CD4-positive, alpha-beta memory T cell (primary cell): ENCODE measurements around the gene GNAI3. TPM values are rescaled to one million over a fixed set of nuclear protein-coding genes. Genes with fewer than 3 reads are reported as not detected.

Experiments
- CTCF ChIA-PET: fragments of 350-600 bp; sonication (Branson Sonifier 250); formaldehyde crosslinking; loops from one replicate; lab custom pipeline; 2021; ENCODE audit warnings: inconsistent platforms; ENCODE audit not compliant: partially characterized antibody; lab: Charles Lee
- POLR2A ChIA-PET: fragments of 350-600 bp; sonication (Branson Sonifier 250); formaldehyde crosslinking; loops from one replicate; lab custom pipeline; 2021; ENCODE audit not compliant: partially characterized antibody; lab: Charles Lee
- DNase-seq, 5 donors: peaks; one replicate each; pipeline versions ENCODE4 v3.0.0 to v3.0.0-alpha.2; 2020 to 2022; ENCODE audit warnings: mixed read lengths in 1 of 5
- H3K27ac ChIP-seq: one replicate; pipeline ENCODE4 v1.7.0; 2013; ENCODE audit warnings: low read depth, low read length
- H3K27me3 ChIP-seq: 2 replicates; pipeline ENCODE4 v1.7.0; 2013; ENCODE audit warnings: mild to moderate bottlenecking, low read length, moderate library complexity; ENCODE audit not compliant: insufficient read depth
- H3K36me3 ChIP-seq: 2 replicates; pipeline ENCODE4 v1.7.0; 2013; ENCODE audit warnings: mild to moderate bottlenecking, low read length, moderate library complexity; ENCODE audit not compliant: insufficient read depth
- H3K4me1 ChIP-seq: 2 replicates; pipeline ENCODE4 v1.7.0; 2013; ENCODE audit warnings: mild to moderate bottlenecking, low read length, moderate library complexity; ENCODE audit not compliant: insufficient read depth
- H3K4me3 ChIP-seq, 2 donors: one replicate each; pipeline ENCODE4 v1.7.0; 2013; ENCODE audit warnings: low read length in 2 of 2, mild to moderate bottlenecking in 1 of 2
- H3K9me3 ChIP-seq, 2 donors: one replicate each; pipeline ENCODE4 v1.7.0; 2013; ENCODE audit warnings: low read length in 2 of 2, control low read depth in 1 of 2; ENCODE audit not compliant: control insufficient read depth in 1 of 2
- H3K27ac Mint-ChIP-seq, 7 donors: one replicate each; pipeline ENCODE4 v1.8.0; 2020 to 2021; ENCODE audit warnings: mixed read lengths in 7 of 7, mild to moderate bottlenecking in 6 of 7, inconsistent platforms in 3 of 7, moderate library complexity in 3 of 7
- H3K27me3 Mint-ChIP-seq, 2 donors: one replicate each; pipeline ENCODE4 v1.8.0; 2020 to 2021; ENCODE audit warnings: mixed read lengths in 2 of 2
- H3K36me3 Mint-ChIP-seq, 2 donors: one replicate each; pipeline ENCODE4 v1.8.0; 2020 to 2021; ENCODE audit warnings: mixed read lengths in 2 of 2, inconsistent platforms in 1 of 2, mild to moderate bottlenecking in 1 of 2
- H3K4me1 Mint-ChIP-seq, 4 donors: one replicate each; pipeline ENCODE4 v1.8.0; 2020 to 2021; ENCODE audit warnings: mixed read lengths in 4 of 4, mild to moderate bottlenecking in 1 of 4
- H3K4me3 Mint-ChIP-seq, 8 donors: one replicate each; pipeline ENCODE4 v1.8.0; 2020 to 2021; ENCODE audit warnings: mixed read lengths in 8 of 8, mild to moderate bottlenecking in 7 of 8, moderate library complexity in 6 of 8, inconsistent platforms in 3 of 8
- H3K9me3 Mint-ChIP-seq, 8 donors: one replicate each; pipeline ENCODE4 v1.8.0; 2020 to 2021; ENCODE audit warnings: mixed read lengths in 8 of 8, mild to moderate bottlenecking in 5 of 8, inconsistent platforms in 3 of 8, moderate library complexity in 1 of 8
- intact Hi-C: fragments of 100-400 bp; cut with micrococcal nuclease; formaldehyde crosslinking; loops from one replicate; pipeline ENCODE4 v1.15.1; 2023
- polyA plus RNA-seq, 2 donors: library from polyadenylated mRNA; unstranded; fragments of 300-500 nt; fragmentation: Illumina TruSeq; gene quantifications; one replicate each; pipeline ENCODE4 v1.2.3, GENCODE V29; 2021
- total RNA-seq, 2 experiments: library from RNA; stranded (reverse); gene quantifications; one replicate each; pipeline ENCODE4 v1.2.3, GENCODE V29; 2021

The GNAI3 gene
- total and polyA plus RNA-seq, 4 experiments from 2014 or later, result 7.7 to 11.6 (median 8.9) TPM

DNA sequence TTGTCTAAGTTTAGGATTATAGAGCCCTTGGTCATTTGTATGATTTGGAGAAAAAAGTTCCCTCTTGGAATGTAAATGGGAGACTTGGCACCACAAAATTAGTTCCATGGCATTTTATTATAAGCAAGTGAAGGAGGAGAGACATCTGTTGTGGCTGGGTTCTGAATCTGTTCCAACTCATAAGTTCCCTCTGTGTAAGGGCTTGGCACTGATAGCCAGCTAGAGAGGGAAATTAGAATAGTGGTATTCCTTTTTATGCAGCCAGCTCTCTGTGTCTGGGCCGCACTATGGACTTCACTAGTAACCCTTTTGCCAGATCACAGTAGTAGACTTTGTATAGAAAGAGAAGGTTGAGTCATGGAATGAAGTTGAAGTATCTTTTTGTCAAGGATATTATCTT lies 31.1 kb downstream of the GNAI3 start:
- peaks cover 35% of the 10 kb centered on the region for H3K36me3 ChIP-seq
- H3K27ac Mint-ChIP-seq, result peak overlapping the region in 1 of 7 donors; percentile 35
- no peaks in the 10 kb centered on the region for H3K4me1 ChIP-seq
- no peak for DNase-seq
- intact Hi-C loops, result no loop called here
- no peak overlapping the region for H3K4me3 ChIP-seq
- CTCF ChIA-PET, result interaction anchor here (1.1 to 1.5 kb wide), 3 partner anchors 15 to 60 kb away, joined by 3 to 6 read pairs (median 5); no protein-coding TSS in a partner anchor
- H3K4me3 Mint-ChIP-seq, result no peak overlapping the region
- H3K27me3 Mint-ChIP-seq, result no peaks in the 10 kb centered on the region
- POLR2A ChIA-PET, result interaction anchor here (2.4 kb wide), 1 partner anchor 31 kb away, joined by 8 read pairs; the partner anchor contains the start of gene GNAI3
- H3K27me3 ChIP-seq, result no peaks in the 10 kb centered on the region
- no peaks in the 10 kb centered on the region for H3K9me3 Mint-ChIP-seq
- no peaks in the 10 kb centered on the region for H3K9me3 ChIP-seq
- H3K27ac ChIP-seq, result no peak overlapping the region
- peaks cover 52 to 71% of the 10 kb centered on the region in 2 donors for H3K36me3 Mint-ChIP-seq
- H3K4me1 Mint-ChIP-seq, result peaks cover 0 to 5% (median 4%) of the 10 kb centered on the region in 4 donors

DNA sequence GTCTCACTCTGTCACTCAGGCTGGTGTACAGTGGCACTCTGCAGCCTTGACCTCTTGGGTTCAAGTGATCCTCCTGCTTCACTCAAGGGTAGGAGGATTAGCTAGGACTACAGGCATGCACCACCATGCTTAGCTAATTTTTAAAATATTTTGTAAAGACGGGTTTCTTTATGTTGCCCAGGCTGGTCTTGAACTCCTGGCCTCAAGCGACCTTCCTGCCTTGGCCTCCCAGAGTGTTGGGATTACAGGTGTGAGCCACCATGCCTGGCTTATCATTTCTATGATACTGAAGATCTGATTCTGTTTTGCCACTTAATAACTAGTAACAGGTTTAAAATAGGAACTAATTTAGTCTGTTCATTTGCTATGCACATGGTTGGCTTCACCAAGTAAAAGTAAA lies 33.6 kb downstream of the GNAI3 start:
- Histone ChIP-seq H3K4me1 (no peaks in the 10 kb centered on the region), H3K27me3 (no peaks in the 10 kb centered on the region), H3K9me3 (no peaks in the 10 kb centered on the region), H3K36me3 (peaks cover 50% of the 10 kb centered on the region), H3K4me3 (no peak overlapping the region), H3K27ac (no peak overlapping the region)
- Mint-ChIP-seq H3K27ac (peak overlapping the region in 1 of 7 donors; percentile 42), H3K27me3 (no peaks in the 10 kb centered on the region), H3K4me1 (peaks cover 0 to 7% (median 4%) of the 10 kb centered on the region in 4 donors), H3K36me3 (peaks cover 51 to 72% of the 10 kb centered on the region in 2 donors), H3K9me3 (no peaks in the 10 kb centered on the region), H3K4me3 (no peak overlapping the region)
- DNase-seq, result no peak
- intact Hi-C loops, result loop anchor here (5.0 kb wide), 1 partner anchor 35 kb away; the partner anchor contains the start of gene GNAI3
- ChIA-PET CTCF (interaction anchor here (1.1 kb wide), 1 partner anchor 33 kb away, joined by 3 read pairs; the partner anchor contains the start of gene GNAI3), POLR2A (no interaction called here)

DNA sequence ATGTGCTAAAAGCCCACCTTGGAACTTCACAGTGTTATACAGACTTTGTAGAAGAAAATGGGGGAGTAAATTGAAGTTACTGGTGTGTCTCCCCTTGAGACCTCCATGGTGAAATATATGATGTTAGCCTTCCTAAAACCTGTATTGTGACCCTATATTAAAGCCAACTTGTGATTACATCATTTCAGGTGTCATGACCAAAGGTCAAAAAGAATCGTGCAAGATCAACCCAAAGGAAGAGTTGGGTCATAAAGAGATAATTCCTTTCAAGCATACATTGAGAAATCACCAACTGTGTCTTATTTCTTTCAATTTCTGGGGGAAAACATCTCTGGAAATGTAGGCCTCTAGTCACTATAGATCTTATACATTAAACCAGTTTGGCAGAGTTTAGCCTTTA lies 36.4 kb downstream of the GNAI3 start:
- intact Hi-C loops, result loop anchor here (5.0 kb wide), 1 partner anchor 37 kb away; the partner anchor contains the start of gene GNAI3
- no peak overlapping the region for H3K4me3 Mint-ChIP-seq
- no peak overlapping the region for H3K27ac ChIP-seq
- peaks cover 0 to 7% (median 1%) of the 10 kb centered on the region in 4 donors for H3K4me1 Mint-ChIP-seq
- H3K27me3 ChIP-seq, result no peaks in the 10 kb centered on the region
- peaks cover 49% of the 10 kb centered on the region for H3K36me3 ChIP-seq
- H3K9me3 ChIP-seq, result no peaks in the 10 kb centered on the region
- POLR2A ChIA-PET, result no interaction called here
- H3K4me3 ChIP-seq, result no peak overlapping the region
- CTCF ChIA-PET, result no interaction called here
- H3K27ac Mint-ChIP-seq, result peak overlapping the region in 2 of 7 donors; percentile 3 to 9
- DNase-seq, result no peak
- H3K9me3 Mint-ChIP-seq, result no peaks in the 10 kb centered on the region
- no peaks in the 10 kb centered on the region for H3K27me3 Mint-ChIP-seq
- peaks cover 62 to 81% of the 10 kb centered on the region in 2 donors for H3K36me3 Mint-ChIP-seq
- H3K4me1 ChIP-seq, result no peaks in the 10 kb centered on the region

DNA sequence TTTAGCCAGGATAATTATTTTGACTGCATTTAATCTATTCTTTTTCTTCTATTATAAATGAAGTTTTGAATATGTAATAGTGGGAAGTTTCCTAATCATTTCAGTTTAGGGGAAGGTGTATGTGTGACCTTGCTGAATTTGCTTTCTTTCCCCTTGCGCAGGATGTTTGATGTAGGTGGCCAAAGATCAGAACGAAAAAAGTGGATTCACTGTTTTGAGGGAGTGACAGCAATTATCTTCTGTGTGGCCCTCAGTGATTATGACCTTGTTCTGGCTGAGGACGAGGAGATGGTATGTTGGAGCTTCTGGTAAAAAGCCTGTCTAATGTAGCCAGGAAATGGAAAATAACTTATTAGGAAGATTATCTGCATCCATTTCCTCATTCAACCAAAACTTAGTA lies 37.6 kb downstream of the GNAI3 start:
- intact Hi-C loops, result no loop called here
- ChIA-PET POLR2A (no interaction called here), CTCF (no interaction called here)
- no peaks in the 10 kb centered on the region for H3K9me3 ChIP-seq
- Mint-ChIP-seq H3K4me1 (peaks cover 0 to 7% (median 1%) of the 10 kb centered on the region in 4 donors), H3K4me3 (no peak overlapping the region), H3K9me3 (no peaks in the 10 kb centered on the region), H3K36me3 (peaks cover 65 to 78% of the 10 kb centered on the region in 2 donors), H3K27ac (no peak overlapping the region), H3K27me3 (no peaks in the 10 kb centered on the region)
- H3K4me1 ChIP-seq, result no peaks in the 10 kb centered on the region
- DNase-seq, result no peak
- H3K27ac ChIP-seq, result no peak overlapping the region
- peaks cover 46% of the 10 kb centered on the region for H3K36me3 ChIP-seq
- H3K4me3 ChIP-seq, result no peak overlapping the region
- H3K27me3 ChIP-seq, result no peaks in the 10 kb centered on the region

DNA sequence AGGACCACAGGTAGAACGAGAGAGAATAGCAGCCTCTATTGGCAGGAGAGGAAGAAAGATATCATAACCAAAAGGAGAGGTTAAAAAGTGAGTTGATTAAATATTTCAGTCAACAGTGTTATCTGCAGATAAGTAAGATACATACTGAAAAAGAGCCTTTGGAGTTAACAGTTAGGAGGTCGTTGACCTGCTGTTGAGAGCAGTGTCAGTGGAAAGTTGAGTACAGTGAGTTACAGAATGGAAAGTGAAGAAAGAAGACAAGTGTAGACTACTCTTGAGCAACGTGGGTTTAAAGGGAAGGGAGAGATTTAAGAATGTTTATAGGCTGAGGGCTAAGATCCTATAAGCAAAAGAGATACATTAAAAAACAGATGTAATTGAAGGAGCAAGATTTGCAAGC lies 40.8 kb downstream of the GNAI3 start:
- Mint-ChIP-seq H3K27me3 (no peaks in the 10 kb centered on the region), H3K4me3 (no peak overlapping the region), H3K9me3 (no peaks in the 10 kb centered on the region), H3K36me3 (peaks cover 60 to 87% of the 10 kb centered on the region in 2 donors), H3K4me1 (peaks cover 0 to 6% (median under 1%) of the 10 kb centered on the region in 4 donors), H3K27ac (peak overlapping the region in 5 of 7 donors; percentile 7 to 63 (median 29))
- Histone ChIP-seq H3K4me3 (no peak overlapping the region), H3K27me3 (no peaks in the 10 kb centered on the region), H3K9me3 (no peaks in the 10 kb centered on the region), H3K27ac (no peak overlapping the region), H3K36me3 (peaks cover 53% of the 10 kb centered on the region), H3K4me1 (no peaks in the 10 kb centered on the region)
- no peak for DNase-seq
- ChIA-PET POLR2A (no interaction called here), CTCF (no interaction called here)
- intact Hi-C loops, result no loop called here

DNA sequence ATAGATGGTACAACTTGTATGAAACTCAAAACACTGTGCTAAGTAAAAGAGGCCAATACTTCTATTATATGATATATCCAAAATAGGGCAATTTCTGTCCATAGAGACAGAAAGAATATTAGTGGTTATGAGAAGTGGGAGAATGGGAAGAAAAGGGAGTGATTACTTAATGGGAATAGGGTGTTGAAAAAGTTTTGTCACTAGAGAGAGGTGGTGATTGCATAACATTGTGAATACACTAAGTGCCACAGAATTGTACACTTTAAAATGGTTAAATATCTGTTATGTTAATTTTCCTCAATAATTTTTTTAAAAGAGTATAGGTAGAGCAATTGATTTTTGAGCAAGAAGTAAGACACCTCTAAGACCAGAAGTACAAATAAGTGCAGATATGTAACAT lies 41.3 kb downstream of the GNAI3 start:
- Mint-ChIP-seq H3K9me3 (no peaks in the 10 kb centered on the region), H3K36me3 (peaks cover 59 to 85% of the 10 kb centered on the region in 2 donors), H3K27ac (peak overlapping the region in 4 of 7 donors; percentile 11 to 63 (median 32)), H3K4me3 (no peak overlapping the region), H3K4me1 (peaks cover 0 to 2% (median under 1%) of the 10 kb centered on the region in 4 donors), H3K27me3 (no peaks in the 10 kb centered on the region)
- DNase-seq, result no peak
- Histone ChIP-seq H3K27ac (no peak overlapping the region), H3K4me1 (no peaks in the 10 kb centered on the region), H3K4me3 (no peak overlapping the region), H3K27me3 (no peaks in the 10 kb centered on the region), H3K9me3 (no peaks in the 10 kb centered on the region), H3K36me3 (peaks cover 52% of the 10 kb centered on the region)
- intact Hi-C loops, result no loop called here
- POLR2A ChIA-PET, result interaction anchor here (0.6 kb wide), 1 partner anchor 750 kb away, joined by 3 read pairs; the partner anchor contains the start of gene RBM15
- CTCF ChIA-PET, result interaction anchor here (0.8 to 1.0 kb wide), 3 partner anchors 11 to 50 kb away, joined by 3 to 4 read pairs (median 3); no protein-coding TSS in a partner anchor

DNA sequence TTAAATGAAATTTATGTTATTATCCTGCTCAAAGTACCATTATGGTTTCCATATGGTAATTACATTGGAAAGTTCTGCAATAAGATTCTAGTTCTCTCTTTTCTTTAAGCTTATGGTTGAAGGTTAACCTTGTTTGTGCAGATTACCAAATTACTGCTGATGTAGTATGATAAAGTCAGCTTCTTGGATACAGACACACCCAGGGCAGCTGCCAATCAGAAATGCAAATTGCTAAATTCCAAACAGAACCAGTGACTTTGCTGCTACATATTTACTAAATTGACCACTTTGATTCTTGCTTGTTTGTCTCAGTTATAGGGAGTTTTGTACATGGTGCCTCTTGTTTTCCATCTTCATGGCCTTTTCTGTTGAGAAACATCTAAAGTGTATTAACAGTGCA lies 44.5 kb downstream of the GNAI3 start:
- H3K36me3 ChIP-seq, result peaks cover 30% of the 10 kb centered on the region
- H3K4me3 ChIP-seq, result no peak overlapping the region
- DNase-seq, result no peak
- no peak overlapping the region for H3K27ac ChIP-seq
- Mint-ChIP-seq H3K4me1 (no peaks in the 10 kb centered on the region), H3K27me3 (no peaks in the 10 kb centered on the region), H3K27ac (no peak overlapping the region), H3K9me3 (no peaks in the 10 kb centered on the region), H3K4me3 (no peak overlapping the region), H3K36me3 (peaks cover 43 to 74% of the 10 kb centered on the region in 2 donors)
- no peaks in the 10 kb centered on the region for H3K9me3 ChIP-seq
- intact Hi-C loops, result no loop called here
- ChIA-PET CTCF (no interaction called here), POLR2A (no interaction called here)
- no peaks in the 10 kb centered on the region for H3K4me1 ChIP-seq
- H3K27me3 ChIP-seq, result no peaks in the 10 kb centered on the region
